B cell (primary cell): ENCODE results near the gene LUZP1. TPM values are rescaled to one million over a fixed set of nuclear protein-coding genes. Genes with fewer than 3 reads are reported as not detected.

ENCODE experiments used
- ATAC-seq: fragments of 200-7000 bp; cut with Tn5 transposase; one replicate; pipeline ENCODE4 v1.10.0; 2021; ENCODE audit warnings: low read depth, mild to moderate bottlenecking, moderate number of reproducible peaks, moderate library complexity
- CTCF ChIA-PET: fragments of 350-600 bp; sonication (Branson Sonifier 250); formaldehyde crosslinking; loops from one replicate; lab custom pipeline; 2021; ENCODE audit warnings: antibody characterized with exemption, inconsistent platforms; lab: Charles Lee
- POLR2A ChIA-PET: fragments of 350-600 bp; sonication (Branson Sonifier 250); formaldehyde crosslinking; loops from one replicate; lab custom pipeline; 2021; ENCODE audit warnings: antibody characterized with exemption; lab: Charles Lee
- DNase-seq: peaks from one replicate; pipeline ENCODE4 v3.0.0; 2013
- H2AFZ ChIP-seq: 2 replicates; pipeline ENCODE4 v1.6.1; 2012; ENCODE audit warnings: mild to moderate bottlenecking, low read depth, low read length; ENCODE audit not compliant: insufficient read depth, poor library complexity, severe bottlenecking
- H3K27ac ChIP-seq, 2 donors: 1 replicate in 1 of 2; 2 replicates in 1 of 2; pipeline ENCODE4 v1.5.1; 2012 to 2013; ENCODE audit warnings: low read length in 2 of 2, mild to moderate bottlenecking in 2 of 2, moderate library complexity in 1 of 2
- H3K27me3 ChIP-seq, 4 experiments: fragments of 200-600 bp in 1 of 4; sonication (generic) in 1 of 4; replicated peaks in 1 of 4; 1 replicate in 2 of 4; 2 replicates in 2 of 4; pipeline versions ENCODE4 v1.6.1 to v1.7.0; 2013 to 2016; ENCODE audit warnings: low read length in 3 of 4, mild to moderate bottlenecking in 2 of 4, mixed read lengths in 1 of 4, moderate library complexity in 1 of 4; ENCODE audit not compliant: insufficient read depth in 4 of 4, control insufficient read depth in 3 of 4; ENCODE audit errors: control extremely low read depth in 1 of 4
- H3K36me3 ChIP-seq, 2 experiments: replicated peaks in 1 of 2; 1 replicate in 1 of 2; 2 replicates in 1 of 2; pipeline versions ENCODE4 v1.6.1 to v1.7.1; 2013; ENCODE audit warnings: low read length in 1 of 2; ENCODE audit not compliant: insufficient read depth in 2 of 2, control insufficient read depth in 1 of 2; ENCODE audit errors: control extremely low read depth in 1 of 2, extremely low read depth in 1 of 2
- H3K4me1 ChIP-seq, 2 donors: fragments of 200-600 bp in 1 of 2; sonication (generic) in 1 of 2; 1 replicate in 1 of 2; 2 replicates in 1 of 2; pipeline versions ENCODE4 v1.5.1 to v1.6.1; 2013 to 2017; ENCODE audit warnings: low read length in 2 of 2; ENCODE audit not compliant: control insufficient read depth in 2 of 2, insufficient read depth in 2 of 2
- H3K4me2 ChIP-seq: replicated peaks from 2 replicates; pipeline ENCODE3; 2012; ENCODE audit warnings: mild to moderate bottlenecking, low read depth, low read length; ENCODE audit not compliant: poor library complexity, severe bottlenecking
- H3K4me3 ChIP-seq, 5 experiments: fragments of 200-600 bp in 1 of 5; sonication (generic) in 1 of 5; 1 replicate in 3 of 5; 2 replicates in 2 of 5; pipeline versions ENCODE4 v1.5.1 to v1.7.0; 2011 to 2016; ENCODE audit warnings: low read length in 4 of 5, mild to moderate bottlenecking in 4 of 5, low read depth in 2 of 5, control low read depth in 1 of 5, moderate library complexity in 1 of 5; ENCODE audit not compliant: insufficient read depth in 1 of 5; ENCODE audit errors: control extremely low read depth in 1 of 5, extremely low read depth in 1 of 5
- H3K79me2 ChIP-seq: fragments of 200-600 bp; sonication (generic); one replicate; pipeline ENCODE4 v1.6.0; 2016; ENCODE audit warnings: low read length; ENCODE audit not compliant: control insufficient read depth, insufficient read depth
- H3K9ac ChIP-seq: fragments of 200-600 bp; sonication (generic); 2 replicates; pipeline ENCODE4 v1.6.1; 2017; ENCODE audit warnings: mild to moderate bottlenecking, low read length, moderate library complexity
- H3K9me3 ChIP-seq, 3 donors: one replicate each; pipeline versions ENCODE4 v1.6.1 to v1.7.1; 2013; ENCODE audit warnings: low read length in 2 of 3; ENCODE audit not compliant: control insufficient read depth in 2 of 3, insufficient read depth in 1 of 3; ENCODE audit errors: control extremely low read depth in 1 of 3
- H4K20me1 ChIP-seq: 2 replicates; pipeline ENCODE4 v1.6.0; 2012; ENCODE audit warnings: mild to moderate bottlenecking, low read length; ENCODE audit not compliant: insufficient read depth, control insufficient read depth, poor library complexity, severe bottlenecking
- H3K27ac Mint-ChIP-seq: one replicate; pipeline ENCODE4 v1.8.0; 2021; ENCODE audit warnings: mixed read lengths
- H3K27me3 Mint-ChIP-seq: one replicate; pipeline ENCODE4 v1.8.0; 2021; ENCODE audit warnings: mixed read lengths
- H3K4me1 Mint-ChIP-seq: one replicate; pipeline ENCODE4 v1.8.0; 2021; ENCODE audit warnings: mixed read lengths
- H3K4me3 Mint-ChIP-seq: one replicate; pipeline ENCODE4 v1.8.0; 2021; ENCODE audit warnings: mixed read lengths
- H3K9me3 Mint-ChIP-seq: one replicate; pipeline ENCODE4 v1.8.0; 2022; ENCODE audit warnings: mixed read lengths; ENCODE audit not compliant: insufficient read depth
- EZH2 ChIP-seq: IDR thresholded peaks from 2 replicates; pipeline ENCODE4 v1.6.1; 2012; ENCODE audit warnings: borderline replicate concordance, low read depth, mild to moderate bottlenecking, moderate library complexity, low read length; ENCODE audit not compliant: insufficient read depth, poor library complexity, severe bottlenecking
- WGBS: methylation state at CpG from one replicate; pipeline ENCODE4 v1.1.5; 2013; ENCODE audit warnings: missing lambda C conversion rate; ENCODE audit not compliant: insufficient coverage; 5-methylcytosine and 5-hydroxymethylcytosine counted together
- intact Hi-C: fragments of 100-400 bp; cut with micrococcal nuclease; formaldehyde crosslinking; loops from one replicate; pipeline ENCODE4 v1.10.0; 2022
- polyA plus RNA-seq: library from polyadenylated mRNA; depleted of rRNA; stranded (reverse); fragments of >200 nt; gene quantifications from 2 replicates; pipeline ENCODE4 v1.2.3, GENCODE V29; 2012
- total RNA-seq, 2 donors: library from RNA; stranded (reverse); fragments of 120-200 nt in 1 of 2; gene quantifications; 1 replicate in 1 of 2; 2 replicates in 1 of 2; pipeline versions ENCODE4 v1.2.3 to v1.2.4, GENCODE V29; 2013 to 2022
- TF ChIP-seq, protein P1 (sequence below): fragments of 200-600 bp; IDR thresholded peaks from one replicate; pipeline ENCODE4 v1.8.0; 2022; ENCODE audit warnings: antibody characterized with exemption, mild to moderate bottlenecking

The LUZP1 gene
- total and polyA plus RNA-seq, 2 donors (not counting 1 experiment from before 2014, with no cell fraction given): 2.0 to 12.9 TPM

DNA sequence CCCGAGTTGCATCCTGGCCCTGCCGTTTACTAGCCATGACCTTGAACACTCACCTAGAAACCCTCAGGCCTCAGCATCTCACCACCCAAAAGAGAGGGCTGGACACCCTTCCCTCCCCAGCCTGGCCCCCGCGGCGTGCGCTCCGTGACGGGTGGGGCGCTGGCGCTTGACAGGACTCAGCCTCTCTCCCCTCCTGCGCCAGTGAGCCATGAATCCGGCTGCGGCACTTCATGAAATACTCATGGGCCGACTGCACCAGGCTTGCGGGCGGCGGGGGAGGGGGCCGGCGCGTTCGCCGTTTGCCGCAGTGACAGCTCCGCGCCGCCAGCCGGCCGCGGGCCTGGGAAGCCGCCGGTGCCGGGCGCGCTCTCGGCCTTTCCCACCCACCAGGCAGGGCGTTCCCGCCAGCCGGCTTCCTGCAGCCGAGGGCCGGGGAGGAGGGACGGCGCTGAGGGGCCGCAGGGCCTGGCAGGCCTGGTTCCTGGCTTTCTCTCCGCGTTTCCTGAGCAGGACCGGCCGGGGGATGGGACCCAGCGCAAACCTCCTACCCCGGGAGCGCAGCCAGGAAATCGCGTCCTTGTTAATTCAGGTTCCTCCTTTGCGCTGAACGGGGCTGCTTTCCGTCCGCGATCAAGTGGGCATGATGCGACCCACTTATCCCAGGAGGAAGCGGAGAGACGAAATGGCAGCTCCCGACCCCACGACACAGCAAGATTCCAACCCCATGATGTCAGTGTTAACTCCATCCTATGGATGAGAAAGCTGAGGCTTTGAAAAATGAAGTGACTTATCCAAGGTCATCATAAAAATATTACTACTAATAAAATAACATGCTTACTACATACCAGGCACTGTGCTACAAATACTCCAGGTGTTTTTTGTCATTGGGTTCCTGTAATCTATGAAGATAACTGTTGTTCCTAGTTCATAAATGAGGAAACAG lies 9.1 kb upstream of the LUZP1 start:
- Histone ChIP-seq H3K4me1 (peaks cover 25 to 26% of the 10 kb centered on the region in 2 donors), H3K4me2 (peak overlapping the region; percentile 92), H3K9me3 (no peaks in the 10 kb centered on the region), H3K79me2 (no peaks in the 10 kb centered on the region), H3K9ac (peak overlapping the region; percentile 74), H2AFZ (peak overlapping the region; percentile 85), H3K27me3 (no peaks in the 10 kb centered on the region), H4K20me1 (no peaks in the 10 kb centered on the region), H3K27ac (peak overlapping the region; percentile 51 to 61), H3K4me3 (peak overlapping the region; percentile 46 to 70 (median 65)), H3K36me3 (no peaks in the 10 kb centered on the region)
- ChIA-PET POLR2A (no interaction called here), CTCF (interaction anchor here (0.7 to 18.4 kb wide), 6 partner anchors 11 to 460 kb away, joined by 3 to 884 read pairs (median 4); no protein-coding TSS in a partner anchor)
- Mint-ChIP-seq H3K4me3 (peak overlapping the region; percentile 87), H3K27me3 (no peaks in the 10 kb centered on the region), H3K27ac (peak overlapping the region; percentile 85), H3K9me3 (no peaks in the 10 kb centered on the region), H3K4me1 (peaks cover 38% of the 10 kb centered on the region)
- no peak for TF ChIP-seq EZH2
- TF ChIP-seq, protein P1, sequence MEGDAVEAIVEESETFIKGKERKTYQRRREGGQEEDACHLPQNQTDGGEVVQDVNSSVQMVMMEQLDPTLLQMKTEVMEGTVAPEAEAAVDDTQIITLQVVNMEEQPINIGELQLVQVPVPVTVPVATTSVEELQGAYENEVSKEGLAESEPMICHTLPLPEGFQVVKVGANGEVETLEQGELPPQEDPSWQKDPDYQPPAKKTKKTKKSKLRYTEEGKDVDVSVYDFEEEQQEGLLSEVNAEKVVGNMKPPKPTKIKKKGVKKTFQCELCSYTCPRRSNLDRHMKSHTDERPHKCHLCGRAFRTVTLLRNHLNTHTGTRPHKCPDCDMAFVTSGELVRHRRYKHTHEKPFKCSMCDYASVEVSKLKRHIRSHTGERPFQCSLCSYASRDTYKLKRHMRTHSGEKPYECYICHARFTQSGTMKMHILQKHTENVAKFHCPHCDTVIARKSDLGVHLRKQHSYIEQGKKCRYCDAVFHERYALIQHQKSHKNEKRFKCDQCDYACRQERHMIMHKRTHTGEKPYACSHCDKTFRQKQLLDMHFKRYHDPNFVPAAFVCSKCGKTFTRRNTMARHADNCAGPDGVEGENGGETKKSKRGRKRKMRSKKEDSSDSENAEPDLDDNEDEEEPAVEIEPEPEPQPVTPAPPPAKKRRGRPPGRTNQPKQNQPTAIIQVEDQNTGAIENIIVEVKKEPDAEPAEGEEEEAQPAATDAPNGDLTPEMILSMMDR: peak; percentile 14
- ATAC-seq (peak; percentile 95), DNase-seq (peak; percentile 86)
- intact Hi-C loops: loop anchor here (1.0 kb wide), 1 partner anchor 9 kb away; the partner anchor contains the start of gene LUZP1
- 2% methylated on average over 62 of the region's 62 CpGs for WGBS
